ENCODE data around the gene ASB5. TPM values are rescaled to one million over a fixed set of nuclear protein-coding genes. Genes with fewer than 3 reads are reported as not detected.
"Not testable (repeated sequence)": the region's sequence is repeated elsewhere in the genome, so short reads cannot be mapped to it uniquely, and the experiment has no call there.

The ASB5 gene, protein sequence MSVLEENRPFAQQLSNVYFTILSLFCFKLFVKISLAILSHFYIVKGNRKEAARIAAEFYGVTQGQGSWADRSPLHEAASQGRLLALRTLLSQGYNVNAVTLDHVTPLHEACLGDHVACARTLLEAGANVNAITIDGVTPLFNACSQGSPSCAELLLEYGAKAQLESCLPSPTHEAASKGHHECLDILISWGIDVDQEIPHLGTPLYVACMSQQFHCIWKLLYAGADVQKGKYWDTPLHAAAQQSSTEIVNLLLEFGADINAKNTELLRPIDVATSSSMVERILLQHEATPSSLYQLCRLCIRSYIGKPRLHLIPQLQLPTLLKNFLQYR
- total RNA-seq = not detected

DNA sequence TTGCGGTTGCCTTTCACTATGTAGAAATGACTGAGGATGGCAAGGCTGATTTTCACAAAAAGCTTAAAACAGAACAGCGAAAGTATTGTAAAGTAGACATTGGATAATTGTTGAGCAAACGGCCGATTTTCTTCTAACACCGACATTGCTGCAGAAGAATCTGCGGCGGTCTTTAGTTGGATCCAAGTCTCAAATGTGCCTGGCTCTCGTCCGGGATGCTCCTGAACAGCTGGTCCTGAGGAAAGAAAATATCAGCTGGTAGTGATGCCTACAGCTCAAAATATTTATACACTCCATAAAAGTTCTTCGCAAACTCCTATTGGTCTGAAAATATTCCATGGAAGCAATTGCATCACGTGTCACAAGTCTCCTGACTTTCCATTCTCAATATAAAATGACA, at the start of gene ASB5:
Gene ASB5, minus strand, starts transcription at position 260 of the 400 bp plus-strand sequence. Its CDS starts 114 bp downstream, at position 146.
- Mint-ChIP-seq H3K4me1 (no peaks in the 10 kb centered on the region), H3K27me3 (peaks cover 4% of the 10 kb centered on the region), H3K36me3 (ENCODE audit: low read depth) (no peaks in the 10 kb centered on the region), H3K27ac (no peak within 1 kb of the TSS), H3K4me3 (no peak within 1 kb of the TSS), H3K9me3 (no peaks in the 10 kb centered on the region)
- ChIA-PET POLR2A (no interaction called here), CTCF (no interaction called here)
- no peak for DNase-seq

DNA sequence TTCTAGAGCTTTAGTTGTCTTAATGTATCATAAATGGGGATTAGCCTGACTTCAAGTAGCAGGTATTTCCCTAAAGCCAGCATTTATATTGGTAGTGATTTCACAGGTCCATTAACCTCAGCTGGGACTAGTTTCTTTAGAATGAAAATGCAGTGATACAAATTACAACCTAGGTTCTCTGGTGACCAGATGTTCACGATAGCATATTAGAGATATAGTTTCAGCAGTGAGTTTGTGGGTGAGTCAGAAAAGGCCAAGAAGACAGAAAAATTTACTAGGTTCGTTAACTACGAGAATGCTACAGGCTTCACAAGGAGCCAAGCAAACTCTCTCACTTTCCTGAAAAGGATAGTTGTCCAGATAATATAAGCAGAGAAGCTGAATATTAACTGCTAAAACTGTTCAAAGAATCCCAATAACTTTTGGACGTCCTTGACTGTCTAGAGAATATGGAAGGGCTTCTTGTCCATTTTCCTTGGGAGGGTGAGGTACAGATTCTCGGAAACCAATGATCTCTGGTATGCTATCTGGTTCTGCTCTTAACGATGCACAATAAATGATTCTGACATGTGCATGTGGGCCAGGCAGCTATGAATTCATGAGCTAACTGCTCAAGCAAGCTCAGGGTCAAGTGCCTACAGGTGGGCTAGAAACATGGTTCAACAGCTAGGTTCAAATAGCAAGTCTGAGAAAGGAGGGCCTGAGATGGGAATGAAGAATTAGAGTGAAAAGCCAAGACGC, 44.7 kb upstream of the ASB5 start:
- ChIA-PET CTCF (no interaction called here), POLR2A (no interaction called here)
- H3K4me1 Mint-ChIP-seq = peaks cover 8% of the 10 kb centered on the region
- H3K4me3 Mint-ChIP-seq = no peak overlapping the region
- no peak for DNase-seq
- peaks cover 12% of the 10 kb centered on the region for H3K27me3 Mint-ChIP-seq
- no peaks in the 10 kb centered on the region for H3K9me3 Mint-ChIP-seq
- no peak overlapping the region for H3K27ac Mint-ChIP-seq
- peaks cover 3% of the 10 kb centered on the region for H3K36me3 Mint-ChIP-seq (ENCODE audit: low read depth)

DNA sequence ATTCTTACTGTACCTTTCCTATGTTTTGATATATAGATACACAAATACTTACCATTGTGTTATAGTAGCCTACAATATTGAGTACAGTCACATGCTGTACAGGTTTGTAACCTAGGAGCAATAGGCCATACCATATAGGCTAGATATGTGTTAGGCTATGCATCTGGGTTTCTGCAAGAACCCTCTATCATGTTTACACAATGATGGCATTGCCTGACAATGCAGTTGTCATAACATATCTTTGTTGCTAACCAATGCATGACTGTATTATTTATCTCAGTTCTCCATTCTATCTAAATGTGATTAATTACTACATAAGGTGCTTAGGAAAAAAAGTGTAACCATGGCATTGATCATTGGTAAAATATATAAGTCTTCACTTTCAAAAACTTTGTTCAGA, 40.8 kb upstream of the ASB5 start:
- Mint-ChIP-seq H3K36me3 (ENCODE audit: low read depth) (no peaks in the 10 kb centered on the region), H3K4me3 (no peak overlapping the region), H3K9me3 (no peaks in the 10 kb centered on the region), H3K27ac (no peak overlapping the region), H3K27me3 (peaks cover 18% of the 10 kb centered on the region), H3K4me1 (no peaks in the 10 kb centered on the region)
- CTCF ChIA-PET = no interaction called here
- no peak for DNase-seq
- POLR2A ChIA-PET = no interaction called here

DNA sequence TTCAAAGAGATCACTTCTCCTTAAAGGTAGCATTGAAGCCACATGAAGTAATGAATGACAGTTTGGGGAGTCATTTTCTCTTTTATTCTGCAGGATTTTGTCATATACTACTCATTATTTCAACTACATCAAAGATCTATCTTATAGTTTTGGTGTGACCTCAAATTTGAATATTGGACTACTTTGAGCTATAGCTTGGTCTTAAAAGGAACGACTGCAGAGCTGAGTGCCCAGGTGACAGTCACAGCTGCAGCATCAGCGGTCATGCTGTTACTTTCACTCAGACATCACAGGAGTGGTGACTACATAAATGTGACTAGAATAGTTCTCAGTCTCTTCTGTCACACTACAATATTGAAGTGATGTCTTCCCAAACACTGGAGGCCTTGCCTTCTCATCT, 40.0 kb upstream of the ASB5 start:
- no peak overlapping the region for H3K4me3 Mint-ChIP-seq
- POLR2A ChIA-PET = no interaction called here
- no peaks in the 10 kb centered on the region for H3K4me1 Mint-ChIP-seq
- H3K36me3 Mint-ChIP-seq (ENCODE audit: low read depth) = no peaks in the 10 kb centered on the region
- CTCF ChIA-PET = no interaction called here
- H3K27ac Mint-ChIP-seq = no peak overlapping the region
- no peak for DNase-seq
- peaks cover 18% of the 10 kb centered on the region for H3K27me3 Mint-ChIP-seq
- no peaks in the 10 kb centered on the region for H3K9me3 Mint-ChIP-seq

DNA sequence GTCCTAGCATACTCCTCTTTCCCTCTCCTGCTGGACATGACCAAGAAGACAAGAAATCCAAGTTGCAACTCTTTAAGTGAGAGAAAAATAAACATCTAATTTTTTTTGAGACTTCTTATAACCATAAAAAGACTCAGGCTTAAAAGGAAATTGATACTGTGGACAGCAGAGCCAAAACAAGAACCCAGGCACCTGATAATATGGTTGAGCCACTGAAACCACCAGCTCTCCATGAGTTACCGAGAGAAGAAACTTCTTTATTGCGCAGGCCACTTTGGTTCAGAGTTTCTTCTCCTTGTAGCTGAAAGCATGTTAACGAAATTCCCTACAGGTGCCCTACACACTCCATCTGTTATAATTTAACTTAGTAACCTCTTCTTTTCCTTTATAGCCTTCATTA, 39.4 kb upstream of the ASB5 start:
- DNase-seq = no peak
- H3K36me3 Mint-ChIP-seq (ENCODE audit: low read depth) = no peaks in the 10 kb centered on the region
- peaks cover 18% of the 10 kb centered on the region for H3K27me3 Mint-ChIP-seq
- ChIA-PET POLR2A (no interaction called here), CTCF (no interaction called here)
- no peak overlapping the region for H3K27ac Mint-ChIP-seq
- no peak overlapping the region for H3K4me3 Mint-ChIP-seq
- no peaks in the 10 kb centered on the region for H3K9me3 Mint-ChIP-seq
- no peaks in the 10 kb centered on the region for H3K4me1 Mint-ChIP-seq

DNA sequence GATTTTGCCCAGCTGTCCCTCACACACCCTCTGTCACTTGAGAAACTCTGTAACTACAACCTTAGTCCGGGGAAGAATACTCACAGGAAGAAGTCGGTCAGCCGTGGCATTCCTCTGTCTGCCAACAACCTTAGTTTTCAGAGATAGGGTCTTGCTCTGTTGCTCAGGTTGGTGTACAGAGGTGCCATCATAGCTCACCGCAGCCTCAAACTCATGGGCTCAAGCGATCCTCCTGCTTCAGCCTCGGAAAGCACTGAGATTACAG, 38.6 kb upstream of the ASB5 start:
- H3K9me3 Mint-ChIP-seq = no peaks in the 10 kb centered on the region
- ChIA-PET CTCF (no interaction called here), POLR2A (no interaction called here)
- no peak overlapping the region for H3K4me3 Mint-ChIP-seq
- peaks cover 18% of the 10 kb centered on the region for H3K27me3 Mint-ChIP-seq
- H3K4me1 Mint-ChIP-seq = no peaks in the 10 kb centered on the region
- no peaks in the 10 kb centered on the region for H3K36me3 Mint-ChIP-seq (ENCODE audit: low read depth)
- DNase-seq = no peak
- no peak overlapping the region for H3K27ac Mint-ChIP-seq

DNA sequence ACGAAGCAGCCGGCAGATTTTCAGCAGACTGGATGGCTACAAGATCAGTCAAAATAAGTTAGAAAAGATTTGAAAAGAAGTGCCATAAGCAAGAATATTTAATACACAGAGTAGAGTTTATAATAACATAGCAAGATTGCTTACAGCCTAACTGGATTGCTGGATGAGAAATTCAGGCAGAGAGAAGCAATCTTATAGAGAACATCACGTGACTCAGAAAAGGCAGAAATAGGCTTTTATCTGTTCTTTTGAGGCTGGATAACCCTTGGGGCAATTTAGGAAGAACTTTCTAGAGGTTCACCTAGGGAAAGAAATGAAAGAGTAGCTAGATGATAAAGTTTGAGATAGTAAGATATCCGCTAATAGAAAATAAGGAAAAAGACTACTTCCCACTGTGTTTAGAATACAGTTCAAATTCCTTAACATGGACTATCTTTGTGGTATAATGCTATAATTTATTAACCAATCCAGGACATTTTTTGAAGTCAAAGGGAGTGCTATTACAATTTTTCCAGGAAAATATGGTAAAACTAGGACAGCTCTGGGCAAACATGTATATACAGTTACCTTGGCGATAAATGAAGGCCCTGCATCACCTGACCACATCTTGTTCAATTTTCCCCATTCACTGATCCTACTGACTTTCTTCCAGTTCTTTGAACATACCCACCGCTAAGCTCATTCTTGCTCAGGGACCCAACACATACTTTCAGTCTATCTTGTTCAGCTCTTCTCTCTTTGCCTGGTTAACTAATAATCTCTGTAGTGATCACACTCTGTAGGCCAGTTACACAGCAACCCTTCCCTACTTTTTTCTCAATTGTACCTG, 38.0 kb upstream of the ASB5 start:
- Mint-ChIP-seq H3K27ac (no peak overlapping the region), H3K4me3 (no peak overlapping the region), H3K27me3 (peaks cover 16% of the 10 kb centered on the region), H3K4me1 (no peaks in the 10 kb centered on the region), H3K9me3 (no peaks in the 10 kb centered on the region), H3K36me3 (ENCODE audit: low read depth) (no peaks in the 10 kb centered on the region)
- CTCF ChIA-PET = no interaction called here
- POLR2A ChIA-PET = no interaction called here
- DNase-seq = no peak

DNA sequence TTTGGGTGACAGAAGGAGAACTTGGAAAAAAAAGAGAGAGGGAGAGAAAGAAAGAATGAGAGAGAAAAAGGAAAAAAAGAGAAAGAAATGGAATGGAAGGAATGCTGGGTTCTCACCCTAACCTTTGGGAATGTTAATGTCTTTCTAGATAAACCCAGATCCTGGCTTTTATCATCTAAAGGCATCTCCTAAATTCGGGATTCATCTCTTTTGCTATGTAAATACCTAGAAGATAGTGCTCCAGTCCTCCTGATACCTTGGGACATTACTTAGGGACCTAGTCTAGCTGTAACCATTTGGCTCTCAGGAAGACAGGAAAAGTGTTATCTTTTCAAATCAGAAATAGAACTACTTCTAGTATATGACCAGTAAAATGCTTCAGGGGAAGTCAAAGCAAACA, 34.9 kb upstream of the ASB5 start:
- CTCF ChIA-PET = no interaction called here
- Mint-ChIP-seq H3K27ac (no peak overlapping the region), H3K9me3 (no peaks in the 10 kb centered on the region), H3K27me3 (peaks cover 8% of the 10 kb centered on the region), H3K4me3 (no peak overlapping the region), H3K4me1 (no peaks in the 10 kb centered on the region), H3K36me3 (ENCODE audit: low read depth) (no peaks in the 10 kb centered on the region)
- POLR2A ChIA-PET = no interaction called here
- no peak for DNase-seq

DNA sequence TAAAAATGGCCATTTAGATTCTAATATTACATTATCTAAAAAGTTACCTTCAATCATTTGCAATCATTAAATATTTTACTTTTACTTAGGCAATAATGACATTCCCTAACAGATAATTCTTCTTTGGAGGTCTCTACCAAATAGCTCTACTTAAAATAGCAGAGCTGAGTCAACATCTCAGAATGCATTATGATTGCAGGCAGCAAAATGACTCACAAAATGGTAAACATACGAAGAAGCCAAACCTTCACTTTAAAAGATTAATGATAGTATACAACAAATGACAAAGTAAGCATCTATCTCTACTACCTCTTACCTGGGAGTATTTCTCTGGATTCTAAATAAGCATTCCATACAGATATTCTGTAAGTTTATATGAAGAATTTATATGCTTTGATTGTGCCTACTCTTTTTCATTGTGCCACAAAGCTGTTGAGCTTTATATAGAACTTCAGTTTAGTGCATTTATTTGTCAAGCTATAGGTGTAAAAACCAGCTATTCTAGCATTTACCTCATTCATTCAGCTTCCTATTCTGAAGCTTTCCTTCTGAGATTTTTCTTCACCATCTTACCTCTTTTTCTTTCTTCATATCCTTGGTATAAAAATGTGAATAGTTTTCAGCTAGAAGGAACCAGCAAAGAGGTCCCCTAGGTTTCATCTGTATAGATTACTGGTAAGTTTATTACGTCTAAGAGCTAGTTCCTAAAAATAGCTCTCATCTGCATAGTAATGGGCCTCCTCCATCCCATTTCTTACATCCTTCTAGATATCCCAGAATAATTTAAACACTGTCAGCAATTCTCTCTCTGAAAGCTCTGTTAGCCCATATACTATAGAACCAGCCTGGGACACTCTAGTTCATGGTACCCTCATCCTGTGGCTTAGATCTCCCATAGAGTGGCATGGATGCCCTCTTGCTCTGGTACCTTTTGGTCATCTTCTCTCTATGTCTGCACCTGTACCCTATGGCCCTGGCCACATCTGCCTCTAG, 33.6 kb upstream of the ASB5 start:
- no peaks in the 10 kb centered on the region for H3K36me3 Mint-ChIP-seq (ENCODE audit: low read depth)

DNA sequence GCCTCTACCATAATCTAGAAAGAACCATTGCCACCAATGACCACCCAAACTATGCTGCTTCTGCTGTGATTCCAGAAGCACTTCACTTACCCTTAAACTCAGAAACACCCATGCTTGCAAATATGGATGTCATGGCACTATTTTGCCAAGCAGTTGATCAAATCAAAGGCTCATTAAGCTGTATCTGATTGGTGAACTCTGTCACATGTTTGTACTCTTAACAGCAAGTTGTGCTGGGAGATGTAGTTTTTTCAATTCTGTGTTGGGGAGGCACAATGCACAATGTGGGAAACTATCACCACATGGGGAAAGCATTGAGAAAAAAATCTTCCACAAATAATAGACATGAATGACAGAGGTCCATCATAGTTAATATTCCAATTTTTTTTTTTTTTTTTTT, 31.5 kb upstream of the ASB5 start:
- Mint-ChIP-seq H3K9me3 (no peaks in the 10 kb centered on the region), H3K27ac (no peak overlapping the region), H3K27me3 (peaks cover 1% of the 10 kb centered on the region), H3K4me3 (no peak overlapping the region), H3K4me1 (no peaks in the 10 kb centered on the region), H3K36me3 (ENCODE audit: low read depth) (no peaks in the 10 kb centered on the region)
- no peak for DNase-seq
- CTCF ChIA-PET = no interaction called here
- POLR2A ChIA-PET = no interaction called here

More for the DNA sequence above, 33.6 kb upstream of the ASB5 start:
- no peak overlapping the region for H3K27ac Mint-ChIP-seq
- H3K27me3 Mint-ChIP-seq = peaks cover 5% of the 10 kb centered on the region
- ChIA-PET POLR2A (no interaction called here), CTCF (no interaction called here)
- no peak for DNase-seq
- H3K4me3 Mint-ChIP-seq = no peak overlapping the region
- H3K9me3 Mint-ChIP-seq = no peaks in the 10 kb centered on the region
- H3K4me1 Mint-ChIP-seq = no peaks in the 10 kb centered on the region

DNA sequence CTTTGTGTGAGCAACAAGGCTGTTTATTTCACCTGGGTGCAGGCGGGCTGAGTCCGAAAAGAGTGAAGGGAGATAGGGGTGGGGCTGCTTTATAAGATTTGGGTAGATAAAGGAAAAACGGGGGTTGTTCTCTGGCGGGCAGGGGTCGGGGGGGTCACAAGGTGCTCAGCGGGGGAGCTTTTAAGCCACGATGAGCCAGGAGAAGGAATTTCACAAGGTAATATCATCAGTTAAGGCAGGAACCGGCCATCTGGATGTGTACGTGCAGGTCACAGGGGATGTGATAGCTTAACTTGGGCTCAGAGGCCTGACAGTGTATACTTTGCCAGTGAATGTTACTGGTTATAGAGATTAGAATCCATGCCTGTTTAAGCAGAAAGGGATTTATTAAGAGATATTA, 31.0 kb upstream of the ASB5 start:
- no peak for DNase-seq
- H3K36me3 Mint-ChIP-seq (ENCODE audit: low read depth) = no peaks in the 10 kb centered on the region
- ChIA-PET POLR2A (no interaction called here), CTCF (no interaction called here)
- no peaks in the 10 kb centered on the region for H3K9me3 Mint-ChIP-seq
- no peak overlapping the region for H3K27ac Mint-ChIP-seq
- H3K4me1 Mint-ChIP-seq = no peaks in the 10 kb centered on the region
- no peak overlapping the region for H3K4me3 Mint-ChIP-seq
- H3K27me3 Mint-ChIP-seq = peaks cover 1% of the 10 kb centered on the region

DNA sequence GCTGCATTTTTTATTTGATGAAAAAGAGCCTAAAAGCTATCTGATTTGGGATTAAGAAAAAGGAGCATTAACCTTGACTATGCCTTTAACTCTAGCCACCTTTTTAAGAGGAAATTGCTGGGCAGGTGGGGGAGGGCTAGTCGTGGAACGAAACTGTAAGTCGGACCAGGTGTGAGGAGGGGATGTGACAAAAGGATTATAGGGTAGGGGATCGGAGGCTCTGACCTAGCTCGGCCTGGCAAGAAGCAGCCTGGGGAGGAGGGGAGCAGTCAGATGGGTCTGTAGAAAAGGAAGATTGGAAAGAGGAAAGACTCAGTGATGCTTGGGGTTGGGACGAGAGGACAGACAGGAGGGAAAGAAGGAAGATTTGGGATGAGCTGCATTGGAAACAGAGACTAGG, 29.6 kb upstream of the ASB5 start:
- H3K4me3 Mint-ChIP-seq = no peak overlapping the region
- peaks cover 1% of the 10 kb centered on the region for H3K27me3 Mint-ChIP-seq
- H3K9me3 Mint-ChIP-seq = no peaks in the 10 kb centered on the region
- no peaks in the 10 kb centered on the region for H3K36me3 Mint-ChIP-seq (ENCODE audit: low read depth)
- POLR2A ChIA-PET = no interaction called here
- H3K27ac Mint-ChIP-seq = no peak overlapping the region
- no peak for DNase-seq
- H3K4me1 Mint-ChIP-seq = no peaks in the 10 kb centered on the region
- CTCF ChIA-PET = no interaction called here

DNA sequence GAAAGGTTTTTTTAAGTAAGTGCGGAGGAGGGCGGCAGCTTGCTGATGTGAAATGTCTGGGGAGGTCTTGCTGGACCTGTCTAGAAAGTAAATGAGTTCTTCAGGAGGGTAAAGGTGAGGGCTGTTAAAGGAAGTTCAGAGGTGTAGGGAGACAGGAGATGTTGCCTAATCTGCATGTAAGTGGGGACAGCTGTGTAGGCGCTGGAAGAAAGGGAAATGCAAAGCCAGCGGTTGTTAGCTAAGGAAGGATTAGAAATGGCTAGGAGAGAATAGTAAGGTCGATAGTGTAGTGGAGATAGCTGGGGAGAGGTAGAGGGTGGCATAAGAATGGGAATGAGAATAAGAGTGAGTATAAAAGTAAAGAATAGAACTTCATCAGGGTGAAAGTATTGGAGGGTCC, 26.9 kb upstream of the ASB5 start:
- H3K27ac Mint-ChIP-seq; POLR2A ChIA-PET; H3K27me3 Mint-ChIP-seq; H3K4me1 Mint-ChIP-seq; H3K9me3 Mint-ChIP-seq; CTCF ChIA-PET; H3K36me3 Mint-ChIP-seq (ENCODE audit: low read depth); DNase-seq; H3K4me3 Mint-ChIP-seq: not testable (repeated sequence)

Measured in activated CD4-positive, alpha-beta memory T cell treated with anti-CD3 and anti-CD28 coated beads, Interleukin-2, amount 10 ng/mL, durations not matched to agents 7 days and 5 days (primary cell).